A549 (cell line): ENCODE data around the gene CORO2B. TPM values are rescaled to one million over a fixed set of nuclear protein-coding genes. Genes with fewer than 3 reads are reported as not detected.

Experiments used
- BHLHE40 ChIP-seq: IDR thresholded peaks from 2 replicates; pipeline ENCODE4 v1.6.1; 2012; ENCODE audit warnings: low read depth, low read length, inconsistent platforms
- CEBPB ChIP-seq, 2 experiments: fragments of >200 bp in 1 of 2; sonication (Bioruptor Twin) in 1 of 2; formaldehyde crosslinking in 1 of 2; IDR thresholded peaks; 2 replicates each; pipeline ENCODE4 v1.6.1; 2012 to 2016
- EHMT2 ChIP-seq: fragments of 200-600 bp; sonication (generic); IDR thresholded peaks from 2 replicates; pipeline ENCODE4 v1.6.1; 2016; ENCODE audit warnings: antibody characterized with exemption, low read depth, mild to moderate bottlenecking, moderate library complexity
- EP300 ChIP-seq, 2 experiments: fragments of >200 bp; sonication (Bioruptor Twin); formaldehyde crosslinking; IDR thresholded peaks; 2 replicates in 1 of 2; 3 replicates in 1 of 2; pipeline ENCODE4 v1.6.1; 2016 to 2017
- ESRRA ChIP-seq: fragments of 150-350 bp; IDR thresholded peaks from 2 replicates; pipeline ENCODE4 v1.6.1; 2014; ENCODE audit warnings: mild to moderate bottlenecking, low read length, borderline replicate concordance
- FOSB ChIP-seq: fragments of 250-450 bp; sonication (Bioruptor Pico); IDR thresholded peaks from 2 replicates; pipeline ENCODE4 v1.5.0; 2020; ENCODE audit warnings: mild to moderate bottlenecking, moderate library complexity
- FOXS1 ChIP-seq: fragments of 250-450 bp; sonication (Bioruptor Pico); IDR thresholded peaks from 2 replicates; pipeline ENCODE4 v1.5.0; 2020; ENCODE audit warnings: mild to moderate bottlenecking, moderate library complexity
- GATA3 ChIP-seq: IDR thresholded peaks from 2 replicates; pipeline ENCODE4 v1.6.1; 2012; ENCODE audit warnings: borderline replicate concordance
- HOXA7 ChIP-seq: fragments of 250-450 bp; sonication (Bioruptor Pico); IDR thresholded peaks from 2 replicates; pipeline ENCODE4 v1.5.0; 2020; ENCODE audit warnings: mild to moderate bottlenecking, moderate library complexity
- HOXB13 ChIP-seq: fragments of 250-450 bp; sonication (Bioruptor Pico); IDR thresholded peaks from 2 replicates; pipeline ENCODE4 v1.5.0; 2020; ENCODE audit warnings: low read depth, mild to moderate bottlenecking, moderate library complexity
- HOXB5 ChIP-seq: fragments of 250-450 bp; sonication (Bioruptor Pico); IDR thresholded peaks from 2 replicates; pipeline ENCODE4 v1.5.0; 2020; ENCODE audit warnings: mild to moderate bottlenecking, moderate library complexity
- JUN ChIP-seq, 2 experiments: fragments of >200 bp; sonication (Bioruptor Twin); formaldehyde crosslinking; IDR thresholded peaks; 2 replicates in 1 of 2; 3 replicates in 1 of 2; pipeline ENCODE4 v1.6.1; 2016 to 2017
- JUNB ChIP-seq: fragments of >200 bp; sonication (Bioruptor Twin); formaldehyde crosslinking; IDR thresholded peaks from 2 replicates; pipeline ENCODE4 v1.6.1; 2016
- MAFK ChIP-seq: fragments of 450-650 bp; IDR thresholded peaks from 2 replicates; pipeline ENCODE4 v1.6.1; 2014; ENCODE audit not compliant: partially characterized antibody
- MAZ ChIP-seq: fragments of 150-350 bp; IDR thresholded peaks from 2 replicates; pipeline ENCODE4 v1.6.1; 2014; ENCODE audit warnings: antibody characterized with exemption, low read depth, low read length, borderline replicate concordance
- MYC ChIP-seq: IDR thresholded peaks from 2 replicates; pipeline ENCODE4 v1.6.1; 2012; ENCODE audit warnings: mild to moderate bottlenecking, inconsistent platforms, low read length, improper control_type of control experiment, borderline replicate concordance
- NFE2L2 ChIP-seq: fragments of 150-350 bp; conservative IDR thresholded peaks from 2 replicates; pipeline ENCODE4 v1.6.1; 2014; ENCODE audit warnings: low read length
- NR3C1 ChIP-seq: fragments of >200 bp; sonication (Bioruptor Twin); formaldehyde crosslinking; IDR thresholded peaks from 3 replicates; pipeline ENCODE4 v1.6.1; 2017
- PHF8 ChIP-seq: fragments of 200-600 bp; sonication (generic); IDR thresholded peaks from 2 replicates; pipeline ENCODE4 v1.6.1; 2016; ENCODE audit warnings: low read depth, mild to moderate bottlenecking, antibody characterized with exemption, moderate library complexity, borderline replicate concordance
- RARB ChIP-seq: fragments of 250-450 bp; sonication (Bioruptor Pico); IDR thresholded peaks from 2 replicates; pipeline ENCODE4 v1.8.0; 2021; ENCODE audit warnings: mild to moderate bottlenecking, moderate library complexity
- RFX5 ChIP-seq: fragments of 450-650 bp; IDR thresholded peaks from 2 replicates; pipeline ENCODE4 v1.7.1; 2014; ENCODE audit warnings: antibody characterized with exemption, mild to moderate bottlenecking, moderate library complexity
- RNF2 ChIP-seq: fragments of 200-600 bp; sonication (generic); IDR thresholded peaks from 2 replicates; pipeline ENCODE4 v1.6.1; 2016; ENCODE audit warnings: low read depth, mild to moderate bottlenecking, antibody characterized with exemption, moderate library complexity, borderline replicate concordance
- SMC3 ChIP-seq: fragments of >200 bp; sonication (Bioruptor Twin); formaldehyde crosslinking; IDR thresholded peaks from 3 replicates; pipeline ENCODE4 v1.6.1; 2018; ENCODE audit warnings: inconsistent platforms
- SREBF2 ChIP-seq: fragments of 450-650 bp; IDR thresholded peaks from 2 replicates; pipeline ENCODE4 v1.6.1; 2014; ENCODE audit warnings: mild to moderate bottlenecking, moderate library complexity
- polyA plus RNA-seq, 4 experiments: library from polyadenylated mRNA; depleted of rRNA in 3 of 4; stranded (reverse); fragments of >200 nt; fragmentation: RNase III in 1 of 4; extraction: RNeasy Plus Mini Kit Qiagen cat#74134 plus additional on column Dnase treatment in 1 of 4; gene quantifications; 2 replicates in 3 of 4; 3 replicates in 1 of 4; pipeline ENCODE4 v1.2.3, GENCODE V29; 2011 to 2017
- TF ChIP-seq, protein P1 (sequence below): fragments of >200 bp; sonication (Bioruptor Twin); formaldehyde crosslinking; IDR thresholded peaks from 3 replicates; pipeline ENCODE4 v1.6.1; 2016
- TF ChIP-seq, protein P2 (sequence below): fragments of 150-350 bp; IDR thresholded peaks from 2 replicates; pipeline ENCODE4 v1.6.1; 2014; ENCODE audit warnings: low read depth, mild to moderate bottlenecking, low read length
- TF ChIP-seq, protein P3 (sequence below): fragments of 450-650 bp; IDR thresholded peaks from 2 replicates; pipeline ENCODE4 v1.6.1; 2014; ENCODE audit warnings: antibody characterized with exemption
- TF ChIP-seq, protein P4 (sequence below): fragments of >200 bp; sonication (Bioruptor Twin); formaldehyde crosslinking; IDR thresholded peaks from 3 replicates; pipeline ENCODE4 v1.5.1; 2016
- TF ChIP-seq, protein P5 (sequence below): IDR thresholded peaks from 2 replicates; pipeline ENCODE4 v1.6.1; 2012
- TF ChIP-seq, protein P6 (sequence below): IDR thresholded peaks from 2 replicates; pipeline ENCODE4 v1.6.1; 2012
- TF ChIP-seq, protein P7 (sequence below): fragments of 200-600 bp; sonication (generic); IDR thresholded peaks from 2 replicates; pipeline ENCODE4 v1.6.1; 2016; ENCODE audit warnings: antibody characterized with exemption, mild to moderate bottlenecking, moderate library complexity
- TF ChIP-seq, protein P8 (sequence below): fragments of >200 bp; sonication (Bioruptor Twin); formaldehyde crosslinking; IDR thresholded peaks from 2 replicates; pipeline ENCODE4 v1.6.1; 2016

Gene CORO2B
- polyA plus RNA-seq, 2 of the 4 experiments (the other 2 are of a cell fraction), result 2.0 to 2.3 TPM

DNA sequence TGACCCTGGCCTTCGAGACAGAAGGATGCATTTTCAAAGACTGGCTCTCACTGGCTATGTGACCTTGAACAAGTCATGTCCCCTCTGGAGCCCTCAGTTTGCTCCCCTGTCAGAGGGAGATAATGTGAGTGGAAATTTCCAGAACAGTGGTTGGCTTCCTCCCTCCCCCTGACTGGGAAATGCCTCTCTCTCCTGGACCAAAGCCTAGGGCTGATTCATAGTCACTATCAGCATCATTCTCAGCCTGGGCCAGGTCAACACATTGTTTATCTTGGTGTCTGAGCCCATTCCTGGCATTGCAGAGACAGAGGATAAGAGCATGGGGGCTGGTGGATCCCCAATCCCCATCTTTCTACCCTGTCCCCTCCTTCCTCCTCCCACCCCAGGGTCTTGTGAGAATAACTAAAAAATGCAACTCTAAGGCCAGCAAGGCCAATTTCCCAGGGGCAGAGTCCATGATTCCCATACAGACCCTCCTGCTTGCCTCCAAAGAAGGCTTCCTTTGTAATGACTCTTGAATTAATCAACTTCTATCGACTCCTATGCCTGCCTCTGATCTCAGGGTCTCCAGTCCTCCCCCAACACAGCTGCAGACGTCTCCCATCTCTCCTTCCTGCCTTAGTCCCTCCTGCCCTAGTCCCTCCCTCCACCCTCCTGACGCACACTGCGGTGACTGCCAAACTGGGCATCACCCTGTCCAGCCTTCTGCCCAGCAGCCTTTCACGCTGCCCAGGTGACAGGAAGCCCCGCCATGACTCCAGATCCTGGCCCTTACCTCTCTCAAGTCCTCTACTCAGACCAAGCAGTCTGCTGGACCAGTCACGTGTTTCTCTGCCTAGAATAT lies 35.4 kb upstream of the CORO2B start (continued):
- TF ChIP-seq MYC (no peak; the same call in 1 of the 2 replicates), HOXB13 (no peak), HOXB5 (CRISPR knock-in tag) (no peak; the same call in 1 of the 2 replicates), JUNB (peak; percentile 90), FOXS1 (CRISPR knock-in tag) (peak; percentile 80; the same call in 1 of the 2 replicates), GATA3 (peak; percentile 97), NFE2L2 (no peak), PHF8 (no peak), MAZ (no peak), NR3C1 (no peak), ESRRA (peak; percentile 80; the same call in 1 of the 2 replicates), EHMT2 (no peak), SMC3 (peak; percentile 27; the same call in 2 of the 3 replicates), HOXA7 (CRISPR knock-in tag) (no peak), CEBPB (IDR thresholded peaks at IDR 0.05) (no peak), FOSB (CRISPR knock-in tag) (no peak), BHLHE40 (no peak), EP300 (IDR thresholded peaks at IDR 0.05) (peak; percentile 95 to 96), JUN (IDR thresholded peaks at IDR 0.05) (peak; percentile 93 to 97), RNF2 (no peak), MAFK (no peak), RARB (CRISPR knock-in tag) (no peak), RFX5 (0 out of 2 replicates have a peak, but pooled peaks have one; percentile 22), SREBF2 (no peak)
- TF ChIP-seq, protein P1, sequence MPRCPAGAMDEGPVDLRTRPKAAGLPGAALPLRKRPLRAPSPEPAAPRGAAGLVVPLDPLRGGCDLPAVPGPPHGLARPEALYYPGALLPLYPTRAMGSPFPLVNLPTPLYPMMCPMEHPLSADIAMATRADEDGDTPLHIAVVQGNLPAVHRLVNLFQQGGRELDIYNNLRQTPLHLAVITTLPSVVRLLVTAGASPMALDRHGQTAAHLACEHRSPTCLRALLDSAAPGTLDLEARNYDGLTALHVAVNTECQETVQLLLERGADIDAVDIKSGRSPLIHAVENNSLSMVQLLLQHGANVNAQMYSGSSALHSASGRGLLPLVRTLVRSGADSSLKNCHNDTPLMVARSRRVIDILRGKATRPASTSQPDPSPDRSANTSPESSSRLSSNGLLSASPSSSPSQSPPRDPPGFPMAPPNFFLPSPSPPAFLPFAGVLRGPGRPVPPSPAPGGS, result peak; percentile 85; the same call in 2 of the 3 replicates
- TF ChIP-seq, protein P2, sequence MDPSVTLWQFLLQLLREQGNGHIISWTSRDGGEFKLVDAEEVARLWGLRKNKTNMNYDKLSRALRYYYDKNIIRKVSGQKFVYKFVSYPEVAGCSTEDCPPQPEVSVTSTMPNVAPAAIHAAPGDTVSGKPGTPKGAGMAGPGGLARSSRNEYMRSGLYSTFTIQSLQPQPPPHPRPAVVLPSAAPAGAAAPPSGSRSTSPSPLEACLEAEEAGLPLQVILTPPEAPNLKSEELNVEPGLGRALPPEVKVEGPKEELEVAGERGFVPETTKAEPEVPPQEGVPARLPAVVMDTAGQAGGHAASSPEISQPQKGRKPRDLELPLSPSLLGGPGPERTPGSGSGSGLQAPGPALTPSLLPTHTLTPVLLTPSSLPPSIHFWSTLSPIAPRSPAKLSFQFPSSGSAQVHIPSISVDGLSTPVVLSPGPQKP, result no peak
- TF ChIP-seq, protein P3, sequence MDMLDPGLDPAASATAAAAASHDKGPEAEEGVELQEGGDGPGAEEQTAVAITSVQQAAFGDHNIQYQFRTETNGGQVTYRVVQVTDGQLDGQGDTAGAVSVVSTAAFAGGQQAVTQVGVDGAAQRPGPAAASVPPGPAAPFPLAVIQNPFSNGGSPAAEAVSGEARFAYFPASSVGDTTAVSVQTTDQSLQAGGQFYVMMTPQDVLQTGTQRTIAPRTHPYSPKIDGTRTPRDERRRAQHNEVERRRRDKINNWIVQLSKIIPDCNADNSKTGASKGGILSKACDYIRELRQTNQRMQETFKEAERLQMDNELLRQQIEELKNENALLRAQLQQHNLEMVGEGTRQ, result peak; percentile 76
- TF ChIP-seq, protein P4, sequence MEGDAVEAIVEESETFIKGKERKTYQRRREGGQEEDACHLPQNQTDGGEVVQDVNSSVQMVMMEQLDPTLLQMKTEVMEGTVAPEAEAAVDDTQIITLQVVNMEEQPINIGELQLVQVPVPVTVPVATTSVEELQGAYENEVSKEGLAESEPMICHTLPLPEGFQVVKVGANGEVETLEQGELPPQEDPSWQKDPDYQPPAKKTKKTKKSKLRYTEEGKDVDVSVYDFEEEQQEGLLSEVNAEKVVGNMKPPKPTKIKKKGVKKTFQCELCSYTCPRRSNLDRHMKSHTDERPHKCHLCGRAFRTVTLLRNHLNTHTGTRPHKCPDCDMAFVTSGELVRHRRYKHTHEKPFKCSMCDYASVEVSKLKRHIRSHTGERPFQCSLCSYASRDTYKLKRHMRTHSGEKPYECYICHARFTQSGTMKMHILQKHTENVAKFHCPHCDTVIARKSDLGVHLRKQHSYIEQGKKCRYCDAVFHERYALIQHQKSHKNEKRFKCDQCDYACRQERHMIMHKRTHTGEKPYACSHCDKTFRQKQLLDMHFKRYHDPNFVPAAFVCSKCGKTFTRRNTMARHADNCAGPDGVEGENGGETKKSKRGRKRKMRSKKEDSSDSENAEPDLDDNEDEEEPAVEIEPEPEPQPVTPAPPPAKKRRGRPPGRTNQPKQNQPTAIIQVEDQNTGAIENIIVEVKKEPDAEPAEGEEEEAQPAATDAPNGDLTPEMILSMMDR, result no peak
- TF ChIP-seq, protein P5, sequence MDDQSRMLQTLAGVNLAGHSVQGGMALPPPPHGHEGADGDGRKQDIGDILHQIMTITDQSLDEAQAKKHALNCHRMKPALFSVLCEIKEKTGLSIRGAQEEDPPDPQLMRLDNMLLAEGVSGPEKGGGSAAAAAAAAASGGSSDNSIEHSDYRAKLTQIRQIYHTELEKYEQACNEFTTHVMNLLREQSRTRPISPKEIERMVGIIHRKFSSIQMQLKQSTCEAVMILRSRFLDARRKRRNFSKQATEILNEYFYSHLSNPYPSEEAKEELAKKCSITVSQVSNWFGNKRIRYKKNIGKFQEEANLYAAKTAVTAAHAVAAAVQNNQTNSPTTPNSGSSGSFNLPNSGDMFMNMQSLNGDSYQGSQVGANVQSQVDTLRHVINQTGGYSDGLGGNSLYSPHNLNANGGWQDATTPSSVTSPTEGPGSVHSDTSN, result peak; percentile 63; the same call in 1 of the 2 replicates
- TF ChIP-seq, protein P6, sequence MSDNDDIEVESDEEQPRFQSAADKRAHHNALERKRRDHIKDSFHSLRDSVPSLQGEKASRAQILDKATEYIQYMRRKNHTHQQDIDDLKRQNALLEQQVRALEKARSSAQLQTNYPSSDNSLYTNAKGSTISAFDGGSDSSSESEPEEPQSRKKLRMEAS, result peak; percentile 79
- TF ChIP-seq, protein P7, sequence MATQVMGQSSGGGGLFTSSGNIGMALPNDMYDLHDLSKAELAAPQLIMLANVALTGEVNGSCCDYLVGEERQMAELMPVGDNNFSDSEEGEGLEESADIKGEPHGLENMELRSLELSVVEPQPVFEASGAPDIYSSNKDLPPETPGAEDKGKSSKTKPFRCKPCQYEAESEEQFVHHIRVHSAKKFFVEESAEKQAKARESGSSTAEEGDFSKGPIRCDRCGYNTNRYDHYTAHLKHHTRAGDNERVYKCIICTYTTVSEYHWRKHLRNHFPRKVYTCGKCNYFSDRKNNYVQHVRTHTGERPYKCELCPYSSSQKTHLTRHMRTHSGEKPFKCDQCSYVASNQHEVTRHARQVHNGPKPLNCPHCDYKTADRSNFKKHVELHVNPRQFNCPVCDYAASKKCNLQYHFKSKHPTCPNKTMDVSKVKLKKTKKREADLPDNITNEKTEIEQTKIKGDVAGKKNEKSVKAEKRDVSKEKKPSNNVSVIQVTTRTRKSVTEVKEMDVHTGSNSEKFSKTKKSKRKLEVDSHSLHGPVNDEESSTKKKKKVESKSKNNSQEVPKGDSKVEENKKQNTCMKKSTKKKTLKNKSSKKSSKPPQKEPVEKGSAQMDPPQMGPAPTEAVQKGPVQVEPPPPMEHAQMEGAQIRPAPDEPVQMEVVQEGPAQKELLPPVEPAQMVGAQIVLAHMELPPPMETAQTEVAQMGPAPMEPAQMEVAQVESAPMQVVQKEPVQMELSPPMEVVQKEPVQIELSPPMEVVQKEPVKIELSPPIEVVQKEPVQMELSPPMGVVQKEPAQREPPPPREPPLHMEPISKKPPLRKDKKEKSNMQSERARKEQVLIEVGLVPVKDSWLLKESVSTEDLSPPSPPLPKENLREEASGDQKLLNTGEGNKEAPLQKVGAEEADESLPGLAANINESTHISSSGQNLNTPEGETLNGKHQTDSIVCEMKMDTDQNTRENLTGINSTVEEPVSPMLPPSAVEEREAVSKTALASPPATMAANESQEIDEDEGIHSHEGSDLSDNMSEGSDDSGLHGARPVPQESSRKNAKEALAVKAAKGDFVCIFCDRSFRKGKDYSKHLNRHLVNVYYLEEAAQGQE, result no peak
- TF ChIP-seq, protein P8, sequence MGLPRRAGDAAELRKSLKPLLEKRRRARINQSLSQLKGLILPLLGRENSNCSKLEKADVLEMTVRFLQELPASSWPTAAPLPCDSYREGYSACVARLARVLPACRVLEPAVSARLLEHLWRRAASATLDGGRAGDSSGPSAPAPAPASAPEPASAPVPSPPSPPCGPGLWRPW, result no peak
